LoVo (cell line): ENCODE measurements around the gene CCDC121.
"Not testable (repeated sequence)": the region's sequence is repeated elsewhere in the genome, so short reads cannot be mapped to it uniquely, and the experiment has no call there.

Experiments used
- DNase-seq: peaks from one replicate; pipeline ENCODE4 v3.0.0-alpha.2; 2016; ENCODE audit warnings: low spot score

Gene CCDC121

GRCh38 chr2:27634291-27634690 lies 5.5 kb upstream of the CCDC121 start:
- no peak for DNase-seq

GRCh38 chr2:27630257-27630656 lies 1.4 kb upstream of the CCDC121 start:
- DNase-seq = not testable (repeated sequence)

- peak; percentile 70 for DNase-seq
These were observed 647 bp downstream of the CCDC121 start for GRCh38 chr2:27627963-27628766.

- DNase-seq = not testable (repeated sequence)
These were observed 1.9 kb downstream of the CCDC121 start for GRCh38 chr2:27626921-27627320.

- not testable (repeated sequence) for DNase-seq
These were observed 2.5 kb downstream of the CCDC121 start for GRCh38 chr2:27626323-27626722.

- no peak for DNase-seq
These were observed 3.9 kb downstream of the CCDC121 start for GRCh38 chr2:27624943-27625342.

GRCh38 chr2:27622921-27623384 lies 5.9 kb downstream of the CCDC121 start:
- peak; percentile 17 for DNase-seq

GRCh38 chr2:27621524-27621923 lies 7.3 kb downstream of the CCDC121 start:
- no peak for DNase-seq

- no peak for DNase-seq
These were observed 13.5 kb downstream of the CCDC121 start for GRCh38 chr2:27615316-27615715.

- no peak for DNase-seq
These were observed 14.8 kb downstream of the CCDC121 start for GRCh38 chr2:27613985-27614384.

- DNase-seq = no peak
These were observed 22.2 kb downstream of the CCDC121 start for GRCh38 chr2:27606611-27607010.

GRCh38 chr2:27596627-27597026 lies 32.2 kb downstream of the CCDC121 start:
- DNase-seq = no peak

- DNase-seq = not testable (repeated sequence)
These were observed 33.4 kb downstream of the CCDC121 start for GRCh38 chr2:27595412-27595811.

- DNase-seq = not testable (repeated sequence)
These were observed 34.6 kb downstream of the CCDC121 start for GRCh38 chr2:27594020-27594703.

GRCh38 chr2:27593240-27593639 lies 35.6 kb downstream of the CCDC121 start:
- no peak for DNase-seq

- no peak for DNase-seq
These were observed 37.1 kb downstream of the CCDC121 start for GRCh38 chr2:27591745-27592144.

- DNase-seq = no peak
These were observed 40.5 kb downstream of the CCDC121 start for GRCh38 chr2:27588308-27588707.

- no peak for DNase-seq
These were observed 41.8 kb downstream of the CCDC121 start for GRCh38 chr2:27587025-27587424.

- no peak for DNase-seq
These were observed 44.2 kb downstream of the CCDC121 start for GRCh38 chr2:27584597-27584996.

GRCh38 chr2:27583390-27583915 lies 45.4 kb downstream of the CCDC121 start:
- no peak for DNase-seq

- DNase-seq = peak; percentile 92
These were observed 46.0 kb downstream of the CCDC121 start, which contains the start of gene ZNF512 for GRCh38 chr2:27582695-27583389. Gene ZNF512, plus strand, starts transcription at chr2:27583042. Its CDS starts 71 bp downstream, at chr2:27583113.

- no peak for DNase-seq
These were observed 46.6 kb downstream of the CCDC121 start for GRCh38 chr2:27582129-27582694.
